GM12891 (cell line): ENCODE measurements around the gene RAP2B.

Experiments
- PAX5 ChIP-seq: IDR thresholded peaks from 2 replicates; pipeline ENCODE4 v1.6.1; 2011; ENCODE audit warnings: low read length, moderate library complexity, mild to moderate bottlenecking; ENCODE audit not compliant: insufficient read depth, severe bottlenecking
- POLR2A ChIP-seq: IDR thresholded peaks from 2 replicates; pipeline ENCODE4 v1.6.1; 2011; ENCODE audit warnings: low read depth, low read length, control low read depth
- POLR2AphosphoS5 ChIP-seq: IDR thresholded peaks from 2 replicates; pipeline ENCODE4 v1.6.1; 2011; ENCODE audit warnings: low read depth, low read length, control low read depth
- POU2F2 ChIP-seq: IDR thresholded peaks from 2 replicates; pipeline ENCODE4 v1.6.1; 2011; ENCODE audit warnings: low read depth, mild to moderate bottlenecking, control low read depth, low read length, moderate library complexity
- SPI1 ChIP-seq: IDR thresholded peaks from 2 replicates; pipeline ENCODE4 v1.6.1; 2011; ENCODE audit warnings: low read depth, low read length, control low read depth
- TAF1 ChIP-seq: IDR thresholded peaks from 2 replicates; pipeline ENCODE4 v1.6.1; 2011; ENCODE audit warnings: low read depth, low read length, control low read depth

DNA sequence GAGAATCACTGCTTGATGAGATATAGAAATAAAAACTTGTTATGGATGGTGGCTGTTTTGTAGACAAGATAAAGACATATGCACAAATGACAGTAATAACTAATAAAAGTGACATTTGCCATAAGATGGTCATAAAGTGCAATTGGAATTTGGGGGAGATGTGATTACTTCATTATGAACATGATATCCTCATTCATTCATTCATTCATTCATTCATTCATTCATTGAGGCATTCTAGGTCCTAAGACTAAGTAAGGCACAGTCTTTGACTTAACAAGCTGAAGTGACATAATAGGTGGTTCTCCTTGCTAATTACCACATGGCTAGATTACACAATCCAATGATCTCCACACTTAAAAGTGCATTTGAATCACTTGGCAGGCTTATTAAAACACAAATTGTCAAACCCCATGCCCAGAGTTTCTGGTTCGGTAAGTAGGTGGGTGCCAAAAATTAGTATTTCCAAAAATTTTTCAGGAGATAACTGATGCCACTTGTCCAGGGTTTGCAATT, 18.9 kb downstream of the RAP2B start:
- TF ChIP-seq POLR2A (no peak), TAF1 (no peak), POLR2AphosphoS5 (no peak), PAX5 (no peak), SPI1 (no peak), POU2F2 (no peak)
